ENCODE results near the gene OR2V2.
"Not testable (repeated sequence)": the region's sequence is repeated elsewhere in the genome, so short reads cannot be mapped to it uniquely, and the experiment has no call there.

DNA sequence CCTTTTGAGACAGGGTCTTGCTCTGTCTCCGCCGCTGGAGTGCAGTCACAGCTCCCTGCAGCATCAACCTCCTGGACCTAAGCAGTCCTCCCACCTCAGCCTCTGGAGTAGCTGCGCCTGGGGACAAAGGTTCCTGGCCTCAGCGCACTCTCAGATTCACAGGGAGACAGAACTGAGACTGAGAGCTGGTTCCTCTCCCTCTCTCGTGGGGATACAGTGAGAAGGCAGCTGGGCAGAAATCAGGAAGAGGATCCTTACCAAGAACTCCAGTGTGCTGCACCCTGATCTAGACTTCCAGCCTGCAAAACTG lies 43.2 kb upstream of the OR2V2 start:
- TF ChIP-seq, protein P1, sequence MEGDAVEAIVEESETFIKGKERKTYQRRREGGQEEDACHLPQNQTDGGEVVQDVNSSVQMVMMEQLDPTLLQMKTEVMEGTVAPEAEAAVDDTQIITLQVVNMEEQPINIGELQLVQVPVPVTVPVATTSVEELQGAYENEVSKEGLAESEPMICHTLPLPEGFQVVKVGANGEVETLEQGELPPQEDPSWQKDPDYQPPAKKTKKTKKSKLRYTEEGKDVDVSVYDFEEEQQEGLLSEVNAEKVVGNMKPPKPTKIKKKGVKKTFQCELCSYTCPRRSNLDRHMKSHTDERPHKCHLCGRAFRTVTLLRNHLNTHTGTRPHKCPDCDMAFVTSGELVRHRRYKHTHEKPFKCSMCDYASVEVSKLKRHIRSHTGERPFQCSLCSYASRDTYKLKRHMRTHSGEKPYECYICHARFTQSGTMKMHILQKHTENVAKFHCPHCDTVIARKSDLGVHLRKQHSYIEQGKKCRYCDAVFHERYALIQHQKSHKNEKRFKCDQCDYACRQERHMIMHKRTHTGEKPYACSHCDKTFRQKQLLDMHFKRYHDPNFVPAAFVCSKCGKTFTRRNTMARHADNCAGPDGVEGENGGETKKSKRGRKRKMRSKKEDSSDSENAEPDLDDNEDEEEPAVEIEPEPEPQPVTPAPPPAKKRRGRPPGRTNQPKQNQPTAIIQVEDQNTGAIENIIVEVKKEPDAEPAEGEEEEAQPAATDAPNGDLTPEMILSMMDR (IDR thresholded peaks at IDR 0.05; ENCODE audit: insufficient read depth, low read depth, low read length), result not testable (repeated sequence)
- TF ChIP-seq EZH2 (IDR thresholded peaks at IDR 0.05; ENCODE audit: insufficient read depth, low read length), result not testable (repeated sequence)
